OCI-LY3 (cell line): ENCODE data around the gene TCF23.

Experiments
- CTCF ChIP-seq: fragments of 200-600, 300-600 bp; sonication (generic); IDR thresholded peaks from 2 replicates; pipeline ENCODE4 v1.5.1; 2014; ENCODE audit warnings: antibody characterized with exemption, low read length, low read depth
- EZH2phosphoT487 ChIP-seq: fragments of 200-600 bp; shearing (Covaris generic); IDR thresholded peaks from 2 replicates; pipeline ENCODE4 v1.6.1; 2018; ENCODE audit warnings: antibody characterized with exemption, mixed run types, low read depth

GRCh38 chr2:27125104-27125503 is 23.7 kb upstream of the TCF23 start:
- TF ChIP-seq CTCF (no peak), EZH2phosphoT487 (no peak)
